NCI-H187 treated with DMSO at 0.1 percent for 48 hours (cell line): ENCODE results near the gene SORBS1.

Experiments
- DNase-seq: peaks from one replicate; lab custom pipeline; 2025; lab: John Stamatoyannopoulos, UW

SORBS1 gene

DNA sequence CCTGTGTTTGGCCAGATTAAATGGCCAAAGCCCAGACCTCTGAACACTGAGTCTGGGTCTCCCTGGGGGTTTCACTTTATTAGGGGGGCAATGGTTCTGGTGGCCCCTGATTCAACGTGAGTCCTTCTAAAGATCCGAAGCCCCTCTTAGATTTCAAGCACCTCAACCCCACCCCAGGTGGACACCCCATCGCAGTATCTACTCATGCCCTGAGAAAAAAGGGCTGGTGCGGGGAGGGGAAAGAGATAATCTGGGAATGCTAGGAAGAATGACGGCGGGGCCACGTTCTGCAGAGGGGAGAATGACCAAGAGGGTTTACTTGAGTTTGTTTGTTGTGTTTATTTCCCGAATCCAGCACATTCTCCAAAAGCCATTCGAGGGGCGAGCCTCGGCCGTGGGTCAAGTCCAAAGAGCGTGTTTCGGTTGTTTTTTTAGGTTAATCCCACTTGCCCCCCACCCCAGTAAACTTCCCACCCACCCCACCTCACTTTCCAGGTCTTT is 271.2 kb downstream of the SORBS1 start:
- no peak for DNase-seq

DNA sequence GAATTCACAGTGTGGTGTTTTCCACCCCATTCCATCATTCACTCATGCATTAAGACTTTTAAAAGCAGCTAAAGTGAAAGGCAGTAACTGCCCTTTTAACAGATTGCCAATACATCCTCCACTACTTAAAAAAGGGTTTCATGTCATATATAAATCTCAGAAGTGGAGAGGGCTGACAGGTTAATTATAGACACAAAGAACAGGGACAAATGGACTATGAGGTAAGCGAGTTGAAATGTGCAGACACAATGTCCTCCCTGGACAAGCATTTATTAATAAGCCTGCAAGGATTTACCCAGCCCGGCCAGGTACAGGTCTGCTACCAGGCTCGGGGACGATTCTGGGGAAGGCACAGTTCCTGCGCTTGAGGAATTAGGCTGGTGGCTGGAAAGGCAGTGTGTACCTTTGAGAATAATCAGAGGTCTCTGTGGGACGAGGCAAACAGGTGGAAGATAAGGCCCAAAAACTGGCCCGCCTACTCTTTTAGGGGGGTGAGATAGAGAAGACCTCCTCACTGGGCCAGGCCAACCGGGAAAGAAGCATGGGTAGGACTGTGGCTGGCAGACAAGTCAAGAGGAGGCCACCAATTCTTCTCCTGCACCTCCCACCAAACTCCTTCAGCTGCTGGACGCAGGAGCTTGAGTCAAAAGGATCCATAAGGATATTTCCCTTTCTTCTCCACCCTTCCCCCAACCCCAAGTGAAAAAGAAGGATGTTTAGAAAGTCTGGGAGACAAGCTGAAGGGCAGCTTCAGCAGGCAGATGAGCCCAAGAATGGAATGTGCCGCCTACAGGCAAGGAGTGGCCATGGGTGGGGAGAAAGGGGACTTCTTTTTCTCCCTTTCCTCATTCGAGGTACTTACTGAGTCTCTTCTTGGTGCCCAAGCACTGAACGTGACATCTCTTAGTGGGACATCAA is 271.9 kb downstream of the SORBS1 start:
- peak; percentile 3 for DNase-seq

DNA sequence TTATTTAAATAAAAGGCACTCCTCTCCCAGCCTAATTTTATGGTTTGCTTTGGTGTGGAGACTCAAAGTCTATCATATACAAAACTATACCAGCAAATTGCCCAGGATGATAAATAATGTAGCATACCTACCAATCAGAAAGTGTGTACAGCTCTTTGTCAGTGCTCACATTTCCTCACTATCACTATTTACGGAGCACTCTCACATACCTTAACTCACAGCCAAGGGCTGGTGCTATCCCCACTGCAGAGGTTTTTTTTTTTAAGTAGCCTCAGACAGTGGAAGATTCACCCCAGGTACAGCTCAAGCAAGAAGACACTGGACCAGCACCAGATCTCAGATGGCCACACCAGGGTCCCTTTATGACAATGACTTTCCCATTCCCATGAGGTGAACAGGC is 272.9 kb downstream of the SORBS1 start:
- DNase-seq = no peak

DNA sequence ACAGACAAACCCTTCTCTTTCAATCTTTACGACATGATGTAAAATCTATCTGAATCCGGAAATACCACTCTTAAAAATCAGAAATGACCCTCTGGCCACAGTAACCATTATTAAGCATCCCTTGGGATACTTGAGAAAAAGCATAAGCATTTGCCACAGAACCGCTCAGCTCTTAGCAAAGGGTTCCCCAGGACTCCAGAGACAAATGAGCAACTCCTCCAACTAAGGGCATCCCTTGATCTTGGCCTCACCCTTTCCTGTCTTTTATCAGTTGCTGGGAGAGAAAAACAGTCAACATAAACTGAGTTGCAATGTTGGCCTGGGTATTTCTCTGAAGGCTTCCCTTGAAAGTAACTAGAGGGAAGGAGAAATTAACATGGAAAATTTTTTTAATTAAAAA is 273.9 kb downstream of the SORBS1 start:
- no peak for DNase-seq

DNA sequence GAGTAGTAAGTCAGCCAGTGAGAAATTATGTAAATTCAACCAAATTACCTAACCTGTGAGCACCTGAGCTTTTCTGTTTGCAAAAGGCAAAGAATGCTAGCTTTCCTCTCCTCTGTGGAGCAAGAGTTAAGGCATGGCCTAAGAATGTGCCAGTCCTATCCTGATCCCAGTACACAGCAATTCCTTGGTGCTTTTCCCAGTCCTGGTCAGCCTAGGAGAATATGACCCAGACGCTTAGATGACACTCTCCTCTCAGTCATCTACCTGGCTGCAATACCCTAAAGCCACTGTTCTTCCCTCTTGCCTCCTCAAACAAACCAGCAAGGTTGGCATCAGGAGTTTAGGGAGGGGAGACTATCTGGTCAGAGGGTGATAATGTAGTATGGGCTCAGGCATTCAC is 274.5 kb downstream of the SORBS1 start:
- DNase-seq = no peak

DNA sequence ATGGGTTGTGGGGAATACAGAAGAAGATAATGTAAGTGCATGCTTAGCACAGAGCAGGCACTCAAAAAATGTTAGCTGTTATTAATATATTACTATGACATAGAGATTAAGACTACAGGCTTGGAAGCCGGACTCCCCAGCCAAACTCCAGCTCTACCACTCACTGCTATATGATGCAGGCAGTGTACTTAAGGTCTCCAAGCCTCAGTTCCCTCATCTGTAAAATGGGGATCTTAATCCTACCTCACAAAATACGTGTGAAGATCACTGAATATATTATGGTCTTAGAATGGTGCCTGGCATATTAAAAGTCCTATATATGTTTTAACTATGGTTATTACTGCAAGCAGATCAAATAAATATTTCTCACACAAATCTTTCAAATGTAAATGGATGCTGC is 275.6 kb downstream of the SORBS1 start:
- no peak for DNase-seq

DNA sequence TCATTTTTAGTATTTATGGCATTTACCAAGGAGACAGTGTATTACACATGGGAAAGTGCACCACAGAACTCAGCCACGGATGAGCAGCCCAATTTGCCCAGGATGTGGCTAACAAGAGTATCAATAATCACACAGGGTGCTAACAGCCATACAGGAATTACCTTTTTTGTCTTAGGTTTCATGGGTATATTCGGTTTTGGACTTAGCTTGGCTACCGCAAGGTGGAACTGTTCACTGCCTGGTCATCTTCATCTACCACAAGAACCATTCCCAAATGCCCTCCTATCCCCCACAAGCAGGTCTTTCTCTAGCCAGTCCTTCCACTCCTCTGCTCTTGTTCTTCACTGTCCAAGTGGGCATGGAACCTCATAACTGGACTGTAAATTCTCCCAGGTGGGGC is 276.4 kb downstream of the SORBS1 start:
- DNase-seq = no peak

DNA sequence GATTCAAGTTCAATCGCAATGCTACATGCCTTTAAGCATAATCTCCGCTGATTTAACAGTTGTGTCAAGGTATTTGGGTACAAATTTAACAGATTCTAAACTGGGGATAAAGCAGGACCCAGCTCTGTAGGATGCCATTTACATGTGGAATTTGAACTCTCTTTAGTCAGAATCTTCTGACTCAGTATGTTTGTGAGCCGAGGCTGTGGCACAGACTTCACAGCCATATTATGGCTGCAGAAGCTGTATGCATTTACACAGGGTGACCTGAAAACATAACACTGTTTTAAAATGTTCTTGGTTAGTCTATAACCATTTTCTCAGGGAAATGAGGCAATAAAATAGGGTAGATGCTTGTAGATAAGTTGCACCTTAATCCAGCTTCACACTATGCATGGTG is 279.1 kb downstream of the SORBS1 start:
- DNase-seq = no peak

DNA sequence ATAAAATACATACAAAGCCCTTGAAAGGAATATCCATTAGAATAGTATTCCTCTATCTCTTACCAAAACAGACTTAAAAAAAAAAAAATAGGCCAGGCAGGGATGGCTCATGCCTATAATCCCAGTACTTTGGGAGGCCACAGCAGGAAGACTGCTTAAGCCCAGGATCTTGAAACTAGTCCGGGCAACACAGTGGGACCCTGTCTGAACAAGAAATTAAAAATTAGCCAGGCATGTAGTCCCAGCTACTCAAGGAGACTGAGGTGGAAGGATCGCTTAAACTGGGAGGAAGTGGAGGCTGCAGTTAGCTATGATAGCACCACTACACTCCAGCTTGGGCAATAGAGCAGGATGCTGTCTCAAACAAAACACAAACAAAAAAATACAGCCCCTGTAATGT is 280.0 kb downstream of the SORBS1 start:
- DNase-seq = no peak

DNA sequence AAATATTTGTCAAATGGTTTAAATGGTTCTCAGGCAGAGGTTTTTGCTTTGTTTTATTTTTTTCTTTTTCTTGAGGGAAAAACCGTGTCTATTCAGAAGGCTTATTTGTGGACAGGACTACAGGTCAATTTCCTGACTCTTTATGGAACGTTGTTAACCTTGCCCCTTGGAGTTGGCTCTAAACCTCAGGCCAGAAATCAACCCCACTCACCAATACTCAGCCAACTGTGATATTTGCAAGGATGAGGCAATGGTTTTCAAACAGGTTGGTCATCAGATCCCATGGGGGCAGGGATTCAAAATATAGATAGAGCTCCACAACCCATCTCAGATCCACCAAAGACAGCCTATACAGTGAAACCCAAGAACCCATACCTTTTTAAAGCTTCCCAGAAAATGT is 280.5 kb downstream of the SORBS1 start:
- DNase-seq = no peak

DNA sequence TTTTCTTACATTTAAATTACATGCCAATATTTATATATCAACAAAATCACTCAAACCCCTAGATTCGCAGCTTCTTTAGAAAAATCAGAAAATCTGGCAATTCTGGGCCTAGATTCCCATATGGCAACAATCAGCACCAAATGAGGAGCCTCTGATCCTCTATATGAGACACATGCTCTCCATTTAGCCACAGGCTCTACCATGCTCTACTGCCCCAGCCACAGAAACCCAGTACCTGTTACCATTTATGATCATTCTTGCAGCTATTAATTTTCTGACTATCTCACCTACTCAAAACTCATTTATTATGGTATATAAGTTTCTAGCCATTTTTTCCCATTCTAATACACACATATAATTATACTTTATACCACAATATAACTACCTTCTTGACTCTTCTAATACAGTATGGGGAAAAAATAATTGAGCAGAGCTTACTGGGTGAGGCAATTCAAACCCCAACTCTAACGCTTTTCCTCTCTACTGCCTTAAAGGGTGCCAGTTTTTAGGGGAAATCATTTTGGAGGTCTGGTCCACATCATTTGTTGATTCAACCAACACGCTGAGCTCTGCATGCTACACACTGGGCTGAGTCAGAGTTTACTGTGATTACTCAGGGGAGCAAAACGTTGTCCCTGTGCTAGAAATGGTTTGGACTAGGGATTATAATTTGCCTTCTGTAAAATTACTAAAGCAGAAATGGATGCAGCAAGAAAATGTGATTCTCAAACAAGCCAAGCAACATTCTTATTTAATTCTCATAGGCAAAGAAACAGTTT is 281.9 kb downstream of the SORBS1 start:
- DNase-seq = no peak

DNA sequence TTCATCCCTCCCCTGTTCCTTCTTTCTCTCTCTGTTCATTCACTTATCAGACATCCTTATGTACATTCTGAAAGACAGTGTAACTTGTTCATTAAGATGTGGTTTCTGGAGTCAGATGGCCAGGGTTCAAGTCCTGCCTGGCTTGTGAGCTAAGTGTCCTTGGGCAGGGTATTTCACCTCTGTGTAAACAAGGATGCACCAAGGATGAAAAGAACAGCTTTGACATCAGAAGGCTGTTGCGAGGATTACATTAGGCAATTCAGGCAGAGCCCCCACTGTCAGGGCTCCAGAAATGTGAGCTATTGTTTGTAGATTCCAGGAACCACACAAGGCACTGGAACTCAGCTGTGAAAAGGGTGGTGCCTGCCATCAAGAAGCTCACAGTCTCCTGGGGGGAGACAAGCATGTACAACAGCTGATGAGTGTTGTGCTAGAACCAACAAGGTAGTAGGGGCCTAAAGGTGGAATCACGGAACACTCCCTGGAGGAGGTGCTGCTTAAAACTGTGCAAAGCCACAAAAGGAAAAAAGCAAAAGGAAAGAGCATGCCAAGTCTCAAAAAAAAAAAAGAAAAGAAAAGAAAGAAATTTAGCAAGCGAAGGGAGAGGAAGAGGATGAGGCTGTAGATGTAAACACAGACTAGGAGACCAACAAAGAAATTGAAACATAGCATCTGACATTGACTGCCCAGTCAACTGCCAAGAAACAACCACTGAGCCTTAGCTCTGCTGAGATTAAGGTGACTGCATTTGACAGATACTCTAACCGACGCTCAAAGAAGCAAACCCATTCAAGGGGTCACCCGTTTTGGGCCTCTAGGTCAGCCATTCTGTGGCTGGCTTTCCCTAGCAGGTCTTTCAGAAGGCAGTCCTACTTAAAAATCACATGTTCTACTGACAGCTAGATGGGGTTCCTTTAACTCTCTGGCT is 282.8 kb downstream of the SORBS1 start:
- DNase-seq = no peak

DNA sequence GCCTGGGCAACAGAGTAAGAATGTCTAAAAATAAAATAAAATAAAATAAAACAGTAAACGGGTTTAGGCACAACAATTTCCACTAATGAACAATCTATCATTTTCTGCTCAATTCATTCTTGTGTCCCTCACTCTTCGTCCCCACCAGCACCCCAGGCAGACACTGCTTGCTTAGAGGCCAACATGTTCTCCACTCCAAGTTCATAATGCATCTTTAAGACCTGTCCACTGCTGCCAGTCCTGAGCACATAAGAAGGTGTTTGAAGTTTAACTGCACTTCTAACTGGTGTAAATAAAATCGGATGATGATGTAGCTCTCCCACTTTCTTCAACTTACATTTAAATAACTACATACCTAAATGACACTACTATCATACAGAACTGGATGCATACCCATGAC is 283.6 kb downstream of the SORBS1 start:
- no peak for DNase-seq

DNA sequence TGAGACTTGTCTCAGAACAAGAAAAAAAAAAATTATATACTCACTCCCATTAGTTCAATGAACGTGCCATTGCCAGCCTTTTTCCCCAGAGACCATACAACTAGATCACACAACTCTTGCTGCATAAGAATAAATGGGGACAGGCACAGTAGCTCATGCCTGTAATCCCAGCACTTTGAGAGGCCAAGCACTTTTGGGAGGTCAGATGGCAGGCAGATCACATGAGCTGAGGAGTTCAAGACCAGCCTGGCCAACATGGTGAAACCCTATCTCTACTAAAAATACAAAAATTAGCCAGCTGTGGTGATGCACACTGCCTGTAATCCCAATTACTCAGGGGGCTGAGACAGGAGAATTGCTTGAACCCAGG is 284.0 kb downstream of the SORBS1 start:
- DNase-seq = no peak

DNA sequence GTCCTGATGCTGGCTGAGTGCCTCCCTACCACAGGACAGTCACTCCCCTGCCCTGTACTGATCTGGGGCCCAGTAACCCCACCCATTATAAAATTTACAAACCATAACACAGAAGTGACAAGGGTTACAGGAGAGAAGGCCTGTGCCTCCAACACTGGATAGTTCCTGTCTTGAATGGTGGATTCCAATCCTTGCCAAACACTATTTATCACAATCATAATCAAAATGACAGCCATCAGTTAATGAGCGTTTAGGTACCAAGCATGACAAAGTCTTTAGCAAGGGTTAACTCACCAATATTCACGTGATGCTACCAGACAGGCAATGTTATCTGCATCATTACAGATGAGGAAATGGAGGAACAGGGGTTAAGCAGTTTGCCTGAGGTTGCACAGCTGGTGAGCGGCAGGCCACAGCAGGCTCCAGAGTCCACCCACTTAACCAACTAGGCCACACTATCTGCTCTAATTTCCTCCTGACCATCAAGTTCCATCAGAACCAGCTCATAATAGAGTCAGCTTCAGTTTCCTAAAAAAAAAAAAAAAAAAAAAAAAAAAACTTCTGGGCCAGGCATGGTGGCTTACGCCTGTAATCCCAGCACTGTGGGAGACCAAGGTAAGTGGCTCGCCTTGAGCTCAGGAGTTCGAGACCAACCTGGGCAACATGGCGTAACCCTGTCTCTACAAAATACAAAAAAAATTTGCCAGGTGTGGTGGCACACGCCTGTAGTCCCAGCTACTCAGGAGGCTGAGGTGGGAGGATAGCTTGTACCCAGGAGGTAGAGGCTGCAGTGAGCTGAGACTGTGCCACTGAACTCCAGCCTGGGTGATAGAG is 284.6 kb downstream of the SORBS1 start:
- DNase-seq = no peak

DNA sequence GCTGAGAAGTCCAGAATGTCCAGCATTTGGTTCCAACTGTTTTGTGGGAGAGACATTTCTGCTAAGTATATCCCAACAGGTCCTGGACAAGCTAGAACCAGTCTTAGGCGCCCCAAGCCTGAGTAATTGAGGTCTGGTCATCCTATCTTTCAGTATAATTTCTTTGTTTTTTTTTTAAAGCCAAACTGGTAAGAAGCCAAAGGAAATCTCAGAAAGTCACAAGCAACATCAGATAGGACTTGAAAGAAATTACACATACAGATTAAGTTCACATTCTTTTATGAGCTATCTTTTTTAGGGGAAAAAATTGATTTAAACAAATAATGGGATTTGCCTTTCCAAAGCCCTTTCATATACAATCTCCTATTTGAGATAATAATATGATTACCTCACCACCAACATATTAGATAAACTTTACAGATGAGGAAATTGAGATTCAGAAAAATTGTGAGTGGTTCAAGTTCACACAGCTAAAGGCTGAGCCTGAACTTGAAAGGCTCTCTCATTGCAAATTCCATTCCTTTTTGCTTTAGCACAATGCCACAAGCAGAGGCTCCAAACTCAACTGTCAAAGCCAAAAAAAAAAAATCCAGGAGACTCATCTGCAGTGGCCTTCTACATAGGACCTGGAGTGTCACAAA is 285.3 kb downstream of the SORBS1 start:
- DNase-seq = no peak

DNA sequence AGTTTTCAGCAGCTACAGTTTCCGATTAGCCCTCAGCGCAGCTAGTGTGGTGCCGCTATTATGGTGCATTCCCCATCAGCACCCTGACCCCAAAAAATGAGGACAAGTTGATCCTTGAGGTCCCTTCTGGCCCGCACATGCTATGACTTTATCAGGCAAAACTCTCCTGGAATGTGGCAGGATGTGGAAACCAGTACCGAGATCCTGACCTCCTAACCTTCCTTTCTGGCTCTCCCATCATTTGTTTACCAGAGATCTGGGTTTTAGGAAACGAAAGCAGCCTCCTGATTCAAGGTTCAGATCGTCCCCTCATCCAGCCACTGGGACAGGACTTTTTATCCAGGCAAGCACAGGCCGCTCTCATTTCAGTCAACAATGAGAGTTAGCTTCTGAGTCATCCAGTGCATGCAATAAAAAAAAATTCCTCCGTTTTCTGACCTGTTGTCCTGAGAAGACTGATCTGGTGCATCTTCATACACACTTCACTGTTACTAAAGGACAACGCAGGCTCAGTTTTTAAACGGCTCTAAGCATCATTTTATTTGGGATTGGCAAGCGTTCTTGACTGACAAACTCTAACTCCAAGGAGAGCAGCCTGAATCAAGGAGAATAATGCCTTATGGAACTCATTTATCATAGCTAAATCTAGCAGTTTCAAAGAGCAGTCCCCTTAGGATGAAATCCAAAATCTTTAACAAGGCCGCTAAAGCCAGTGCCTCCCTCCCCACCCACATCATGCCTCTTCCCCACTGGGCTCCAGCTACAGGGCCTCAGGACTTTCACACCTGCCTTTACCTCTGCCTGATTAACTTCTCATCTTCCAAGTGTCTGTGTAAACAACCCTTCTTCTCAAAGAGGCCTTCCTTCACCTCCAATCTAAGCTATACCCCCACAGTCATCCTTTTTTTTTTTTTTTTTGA is 287.5 kb downstream of the SORBS1 start:
- DNase-seq = no peak

DNA sequence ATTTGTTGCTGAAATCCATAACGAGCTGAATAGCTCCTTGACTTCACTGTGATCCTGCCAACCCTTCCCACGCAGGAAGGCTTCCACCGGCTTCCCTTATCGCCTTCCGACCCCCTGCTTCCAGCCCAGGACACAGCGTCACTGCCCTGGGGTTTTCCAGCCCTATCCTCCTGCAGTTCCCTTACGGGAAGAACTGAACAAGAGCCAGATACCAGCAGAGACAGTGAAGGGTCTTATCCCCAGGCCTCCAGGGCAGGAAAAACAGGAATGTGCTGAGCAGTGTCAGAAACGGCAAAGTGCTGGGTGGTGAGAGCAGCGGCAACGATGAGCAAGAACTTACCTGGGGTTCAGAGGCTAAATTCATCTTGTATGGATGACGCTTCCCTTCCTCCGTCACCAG is 292.7 kb downstream of the SORBS1 start:
- no peak for DNase-seq

DNA sequence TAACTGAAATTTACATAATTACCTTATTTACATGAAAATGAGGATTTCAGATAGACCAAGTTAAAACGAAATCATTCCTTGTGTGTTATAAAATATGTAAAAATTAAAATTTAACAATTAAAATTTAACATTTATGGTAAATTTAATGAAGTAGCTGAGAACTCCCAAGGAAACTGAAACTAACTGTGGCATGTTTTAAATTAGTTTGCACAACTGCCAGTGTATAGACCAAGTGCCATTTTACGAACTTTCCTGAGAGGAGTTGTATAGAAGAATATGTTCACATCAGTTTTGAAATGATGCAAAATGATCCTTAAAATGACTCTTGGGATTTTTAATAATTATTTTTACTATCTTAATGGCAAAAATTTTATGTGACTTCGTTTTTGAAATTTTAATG is 293.9 kb downstream of the SORBS1 start:
- DNase-seq = no peak

DNA sequence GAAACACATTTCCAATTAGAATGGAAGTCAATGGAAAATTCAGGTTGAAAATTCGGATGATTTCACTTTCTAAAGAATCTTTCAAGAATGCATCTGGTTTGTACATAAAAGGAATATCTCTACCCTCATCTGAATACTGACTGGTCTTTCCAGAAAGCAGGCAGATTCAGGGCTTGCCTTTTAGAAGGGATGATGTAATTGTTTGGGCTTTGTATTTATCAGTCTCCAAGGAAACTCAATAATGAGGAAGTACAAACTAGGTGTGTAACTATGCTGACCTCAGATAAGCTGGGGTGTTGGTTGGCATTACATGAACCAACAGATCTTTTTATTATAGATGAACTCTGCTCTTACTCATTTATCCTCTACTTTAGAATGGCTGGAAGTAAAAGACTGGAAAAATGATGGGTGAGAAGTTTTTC is 294.5 kb downstream of the SORBS1 start:
- DNase-seq = no peak
